DND-41 (cell line): ENCODE data around the gene PHACTR1.
"Not testable (repeated sequence)": the region's sequence is repeated elsewhere in the genome, so short reads cannot be mapped to it uniquely, and the experiment has no call there.

Experiments used
- ATAC-seq: fragments of 200-7000 bp; cut with Tn5 transposase; 3 replicates; pipeline ENCODE4 v1.9.1; 2021; ENCODE audit warnings: low read depth; ENCODE audit not compliant: insufficient read depth
- DNase-seq: peaks from one replicate; pipeline ENCODE4 v3.0.0-alpha.2; 2020
- H2AFZ ChIP-seq: 2 replicates; pipeline ENCODE4 v1.6.0; 2012; ENCODE audit warnings: low read depth, low read length
- H3K27ac ChIP-seq: 2 replicates; pipeline ENCODE4 v1.5.1; 2012; ENCODE audit warnings: low read length, inconsistent platforms
- H3K27me3 ChIP-seq: fragments of 200-600 bp; sonication (generic); 2 replicates; pipeline ENCODE4 v1.6.0; 2012; ENCODE audit warnings: low read length, mild to moderate bottlenecking, inconsistent platforms; ENCODE audit not compliant: insufficient read depth, poor library complexity
- H3K36me3 ChIP-seq: 2 replicates; pipeline ENCODE4 v1.5.1; 2012; ENCODE audit warnings: low read length, inconsistent platforms; ENCODE audit not compliant: insufficient read depth
- H3K4me1 ChIP-seq: 2 replicates; pipeline ENCODE4 v1.5.1; 2012; ENCODE audit warnings: mild to moderate bottlenecking, low read length; ENCODE audit not compliant: insufficient read depth
- H3K4me2 ChIP-seq: 2 replicates; pipeline ENCODE4 v1.6.0; 2012; ENCODE audit warnings: mild to moderate bottlenecking, moderate library complexity, low read length, inconsistent platforms; ENCODE audit not compliant: insufficient read depth
- H3K4me3 ChIP-seq, 2 experiments: fragments of 200-600 bp in 1 of 2; shearing (Covaris generic) in 1 of 2; 2 replicates each; pipeline ENCODE4 v1.5.1; 2012 to 2016; ENCODE audit warnings: inconsistent platforms in 2 of 2, low read length in 2 of 2, mild to moderate bottlenecking in 2 of 2, low read depth in 1 of 2, moderate library complexity in 1 of 2
- H3K79me2 ChIP-seq: 2 replicates; pipeline ENCODE4 v1.6.0; 2012; ENCODE audit warnings: low read length, inconsistent platforms; ENCODE audit not compliant: insufficient read depth
- H3K9ac ChIP-seq: 2 replicates; pipeline ENCODE4 v1.6.0; 2012; ENCODE audit warnings: low read depth, mild to moderate bottlenecking, inconsistent platforms, low read length, moderate library complexity
- H3K9me3 ChIP-seq: 2 replicates; pipeline ENCODE4 v1.5.1; 2012; ENCODE audit warnings: low read length, moderate library complexity, mild to moderate bottlenecking, inconsistent platforms; ENCODE audit not compliant: insufficient read depth, severe bottlenecking
- H4K20me1 ChIP-seq: 2 replicates; pipeline ENCODE4 v1.6.0; 2012; ENCODE audit warnings: low read length; ENCODE audit not compliant: insufficient read depth
- CTCF ChIP-seq: IDR thresholded peaks from 2 replicates; pipeline ENCODE4 v1.5.1; 2012; ENCODE audit warnings: borderline replicate concordance, low read length, moderate library complexity, mild to moderate bottlenecking; ENCODE audit not compliant: poor library complexity, severe bottlenecking; ENCODE audit errors: extremely low read depth
- EZH2 ChIP-seq: IDR thresholded peaks from 3 replicates; pipeline ENCODE4 v1.6.1; 2012; ENCODE audit warnings: borderline replicate concordance, low read depth, mild to moderate bottlenecking, moderate library complexity, low read length, inconsistent platforms; ENCODE audit not compliant: severe bottlenecking

Gene PHACTR1

GRCh38 chr6:13157293-13157692, 440.7 kb downstream of the PHACTR1 start:
- Histone ChIP-seq H3K4me2 (no peak overlapping the region), H3K4me1 (no peaks in the 10 kb centered on the region), H3K4me3 (no peak overlapping the region), H3K36me3 (no peaks in the 10 kb centered on the region), H3K27me3 (no peaks in the 10 kb centered on the region), H3K9ac (no peak overlapping the region), H3K27ac (no peak overlapping the region), H4K20me1 (no peaks in the 10 kb centered on the region), H3K79me2 (no peaks in the 10 kb centered on the region), H2AFZ (no peak overlapping the region), H3K9me3 (no peaks in the 10 kb centered on the region)
- DNase-seq (no peak), ATAC-seq (no peak)
- TF ChIP-seq CTCF (no peak), EZH2 (no peak)

- DNase-seq: no peak
- ATAC-seq: no peak
These were observed 442.7 kb downstream of the PHACTR1 start for GRCh38 chr6:13159300-13159699.

GRCh38 chr6:13159822-13160221, 443.3 kb downstream of the PHACTR1 start:
- H3K4me3 ChIP-seq, H3K27me3 ChIP-seq: not testable (repeated sequence)

More at GRCh38 chr6:13159300-13159699, 442.7 kb downstream of the PHACTR1 start:
- H3K79me2 ChIP-seq: no peaks in the 10 kb centered on the region
- no peaks in the 10 kb centered on the region for H3K4me1 ChIP-seq
- no peak overlapping the region for H2AFZ ChIP-seq
- no peaks in the 10 kb centered on the region for H3K36me3 ChIP-seq
- H3K27ac ChIP-seq: no peak overlapping the region
- no peak overlapping the region for H3K9ac ChIP-seq
- H3K9me3 ChIP-seq: no peaks in the 10 kb centered on the region
- no peak overlapping the region for H3K4me3 ChIP-seq
- H4K20me1 ChIP-seq: no peaks in the 10 kb centered on the region
- H3K27me3 ChIP-seq: no peaks in the 10 kb centered on the region
- TF ChIP-seq CTCF (no peak), EZH2 (no peak)
- no peak overlapping the region for H3K4me2 ChIP-seq

GRCh38 chr6:13163161-13163944, 446.8 kb downstream of the PHACTR1 start:
- no peak overlapping the region for H3K9ac ChIP-seq
- H2AFZ ChIP-seq: no peak overlapping the region
- ATAC-seq (peak; percentile 60; the same call in 2 of the 3 replicates), DNase-seq (no peak)
- no peak overlapping the region for H3K27ac ChIP-seq
- no peaks in the 10 kb centered on the region for H3K9me3 ChIP-seq
- H4K20me1 ChIP-seq: no peaks in the 10 kb centered on the region
- no peak overlapping the region for H3K4me2 ChIP-seq
- H3K27me3 ChIP-seq: no peaks in the 10 kb centered on the region
- no peaks in the 10 kb centered on the region for H3K79me2 ChIP-seq
- no peak for TF ChIP-seq CTCF
- no peak for TF ChIP-seq EZH2
- no peaks in the 10 kb centered on the region for H3K4me1 ChIP-seq
- H3K36me3 ChIP-seq: no peaks in the 10 kb centered on the region
- no peak overlapping the region for H3K4me3 ChIP-seq

More at GRCh38 chr6:13159822-13160221, 443.3 kb downstream of the PHACTR1 start:
- not testable (repeated sequence) for H4K20me1 ChIP-seq, H3K4me1 ChIP-seq, H3K9ac ChIP-seq, H3K9me3 ChIP-seq, H3K4me2 ChIP-seq, DNase-seq, H3K79me2 ChIP-seq, ATAC-seq, H2AFZ ChIP-seq, H3K27ac ChIP-seq, H3K36me3 ChIP-seq
